ENCODE results near the gene BFSP2.

BFSP2 gene

DNA sequence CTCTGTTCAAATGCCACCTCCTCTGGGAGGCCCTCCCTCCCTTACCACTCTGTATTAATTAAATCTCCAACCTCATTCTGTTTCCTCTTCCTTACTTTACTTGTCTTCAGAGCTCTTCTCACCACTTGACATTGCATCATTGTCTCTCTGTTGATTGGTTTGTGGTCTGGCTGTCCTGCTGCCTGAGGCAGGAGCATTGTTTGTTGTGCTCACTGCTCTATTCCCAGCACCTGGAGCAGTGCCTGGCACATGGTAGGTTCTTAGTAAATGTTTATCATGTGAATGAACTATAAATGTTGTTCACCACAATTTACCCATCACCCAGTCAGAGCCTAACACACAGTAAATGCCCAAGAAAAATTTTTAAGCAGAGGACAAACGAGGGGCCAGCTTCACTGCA is 6.7 kb upstream of the BFSP2 start:
- H3K4me3 ChIP-seq (IDR thresholded peaks at IDR 0.05; ENCODE audit: insufficient read depth, low read depth, low read length), result no peak overlapping the region
- no peaks in the 10 kb centered on the region for H4K20me1 ChIP-seq (ENCODE audit: insufficient read depth)
- no peaks in the 10 kb centered on the region for H3K36me3 ChIP-seq (ENCODE audit: insufficient read depth)
- H3K4me1 ChIP-seq (ENCODE audit: low read depth, poor library complexity, severe bottlenecking), result peaks cover 9% of the 10 kb centered on the region
- no peaks in the 10 kb centered on the region for H3K27me3 ChIP-seq (ENCODE audit: insufficient read depth, low read depth)
- H2AFZ ChIP-seq (ENCODE audit: low read depth), result no peak overlapping the region
- no peak overlapping the region for H3K9ac ChIP-seq
- no peak overlapping the region for H3K4me2 ChIP-seq
- no peaks in the 10 kb centered on the region for H3K79me2 ChIP-seq (ENCODE audit: insufficient read depth, low read depth)
- TF ChIP-seq, protein P1, sequence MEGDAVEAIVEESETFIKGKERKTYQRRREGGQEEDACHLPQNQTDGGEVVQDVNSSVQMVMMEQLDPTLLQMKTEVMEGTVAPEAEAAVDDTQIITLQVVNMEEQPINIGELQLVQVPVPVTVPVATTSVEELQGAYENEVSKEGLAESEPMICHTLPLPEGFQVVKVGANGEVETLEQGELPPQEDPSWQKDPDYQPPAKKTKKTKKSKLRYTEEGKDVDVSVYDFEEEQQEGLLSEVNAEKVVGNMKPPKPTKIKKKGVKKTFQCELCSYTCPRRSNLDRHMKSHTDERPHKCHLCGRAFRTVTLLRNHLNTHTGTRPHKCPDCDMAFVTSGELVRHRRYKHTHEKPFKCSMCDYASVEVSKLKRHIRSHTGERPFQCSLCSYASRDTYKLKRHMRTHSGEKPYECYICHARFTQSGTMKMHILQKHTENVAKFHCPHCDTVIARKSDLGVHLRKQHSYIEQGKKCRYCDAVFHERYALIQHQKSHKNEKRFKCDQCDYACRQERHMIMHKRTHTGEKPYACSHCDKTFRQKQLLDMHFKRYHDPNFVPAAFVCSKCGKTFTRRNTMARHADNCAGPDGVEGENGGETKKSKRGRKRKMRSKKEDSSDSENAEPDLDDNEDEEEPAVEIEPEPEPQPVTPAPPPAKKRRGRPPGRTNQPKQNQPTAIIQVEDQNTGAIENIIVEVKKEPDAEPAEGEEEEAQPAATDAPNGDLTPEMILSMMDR (conservative IDR thresholded peaks at IDR 0.05; ENCODE audit: low read depth, low read length), result no peak
- no peak overlapping the region for H3K27ac ChIP-seq

DNA sequence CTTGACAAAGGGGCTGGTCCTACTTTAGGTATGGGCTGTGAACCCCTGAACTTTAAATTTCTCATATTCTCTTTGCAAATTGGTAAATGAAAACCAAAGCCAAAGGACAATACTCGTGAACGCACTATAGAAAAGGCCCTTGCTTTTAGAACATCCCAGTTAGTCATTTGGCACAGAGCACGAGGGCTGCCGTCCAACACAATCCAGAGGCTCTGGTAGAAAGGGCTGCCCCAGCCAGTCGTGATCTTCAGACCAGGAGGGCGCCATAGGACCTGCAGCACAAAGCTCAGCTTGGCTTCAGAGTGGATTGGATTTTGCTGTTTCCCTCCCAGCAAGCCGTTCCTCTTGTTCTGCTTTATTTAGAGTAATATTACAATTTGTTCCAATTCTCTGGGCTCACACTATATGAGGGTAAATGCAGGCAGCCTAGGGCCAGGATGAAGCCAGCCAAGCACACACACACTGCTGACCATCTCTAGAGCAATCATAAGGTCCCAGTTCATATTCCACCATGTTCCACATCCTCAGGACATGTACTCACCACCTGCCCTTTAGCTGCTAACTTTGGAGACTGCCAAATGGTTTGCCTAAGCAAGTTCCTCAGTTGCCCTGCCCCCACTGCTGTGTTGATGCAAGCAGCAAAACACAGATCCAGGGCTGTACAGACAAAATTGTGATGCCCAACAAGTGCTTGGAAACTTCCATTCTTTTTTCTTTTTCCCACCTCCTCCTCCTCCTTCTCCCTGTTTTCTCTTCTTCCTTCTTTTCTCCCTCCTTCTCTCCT is 6.0 kb upstream of the BFSP2 start:
- Histone ChIP-seq H3K4me3 (IDR thresholded peaks at IDR 0.05; ENCODE audit: insufficient read depth, low read depth, low read length) (no peak overlapping the region), H2AFZ (ENCODE audit: low read depth) (no peak overlapping the region), H3K4me1 (ENCODE audit: low read depth, poor library complexity, severe bottlenecking) (peaks cover 9% of the 10 kb centered on the region), H3K79me2 (ENCODE audit: insufficient read depth, low read depth) (no peaks in the 10 kb centered on the region), H3K4me2 (no peak overlapping the region), H4K20me1 (ENCODE audit: insufficient read depth) (no peaks in the 10 kb centered on the region), H3K36me3 (ENCODE audit: insufficient read depth) (no peaks in the 10 kb centered on the region), H3K27me3 (ENCODE audit: insufficient read depth, low read depth) (no peaks in the 10 kb centered on the region), H3K27ac (no peak overlapping the region), H3K9ac (no peak overlapping the region)
- TF ChIP-seq, protein P1 (conservative IDR thresholded peaks at IDR 0.05; ENCODE audit: low read depth, low read length), result no peak

DNA sequence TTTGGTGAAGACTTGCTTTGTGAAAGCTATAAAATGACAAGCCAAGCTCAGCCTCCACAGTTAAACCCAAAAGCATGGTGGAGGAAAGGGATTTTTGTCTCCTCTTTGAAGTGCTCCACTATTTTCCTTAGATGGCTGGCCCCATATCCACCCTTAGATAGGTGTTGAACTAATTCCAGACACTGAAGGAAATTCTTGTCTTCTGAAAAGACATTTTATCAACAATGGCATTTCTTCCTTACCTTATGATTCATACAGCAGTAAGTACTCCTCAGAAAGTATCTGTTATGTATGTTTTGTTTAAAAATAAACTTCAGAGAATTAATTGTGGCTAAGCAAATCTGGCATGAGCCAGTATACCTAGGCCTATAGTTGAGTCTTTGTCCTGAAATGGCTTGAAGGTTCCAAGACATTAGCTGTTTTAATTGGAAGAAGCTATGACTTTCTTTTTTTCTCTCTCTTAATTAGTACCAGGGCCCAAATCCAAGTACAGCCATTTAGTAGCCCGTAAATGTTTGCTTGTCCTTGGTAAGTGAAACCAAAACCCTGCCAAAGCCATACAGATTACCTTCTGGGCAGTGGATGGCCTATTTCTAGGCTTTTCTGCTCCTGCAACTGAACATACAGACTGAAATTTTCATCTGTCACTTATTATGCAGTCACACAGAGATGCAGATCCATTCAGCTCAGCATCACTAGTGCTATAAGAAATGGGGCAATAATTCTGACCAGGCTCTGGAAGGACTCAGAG is 5.1 kb upstream of the BFSP2 start:
- TF ChIP-seq, protein P1 (conservative IDR thresholded peaks at IDR 0.05; ENCODE audit: low read depth, low read length), result no peak
- Histone ChIP-seq H2AFZ (ENCODE audit: low read depth) (no peak overlapping the region; the same call in 1 of the 2 replicates), H3K27ac (no peak overlapping the region)

DNA sequence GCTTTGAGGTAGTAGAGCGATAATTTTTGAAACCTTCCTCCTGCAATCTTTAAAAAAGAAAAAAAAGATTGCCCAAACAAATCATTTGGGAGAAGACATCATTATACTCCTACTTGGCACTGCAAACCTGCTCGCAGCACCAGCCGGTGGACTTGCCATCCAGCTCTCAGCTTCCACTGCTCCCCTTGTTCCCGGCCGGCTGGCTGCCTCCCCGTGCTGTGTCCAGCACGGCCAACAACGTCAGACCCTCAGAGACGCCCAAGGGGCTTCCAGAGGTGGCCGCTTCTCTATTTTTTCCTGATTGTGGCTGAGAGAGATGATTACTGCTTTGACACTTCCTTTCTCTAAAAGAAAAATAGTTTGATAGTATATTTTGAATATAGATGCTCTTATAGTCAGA is 3.0 kb upstream of the BFSP2 start:
- H3K36me3 ChIP-seq (ENCODE audit: insufficient read depth), result no peaks in the 10 kb centered on the region
- H3K9ac ChIP-seq, result no peak overlapping the region
- no peaks in the 10 kb centered on the region for H3K27me3 ChIP-seq (ENCODE audit: insufficient read depth, low read depth)
- H3K79me2 ChIP-seq (ENCODE audit: insufficient read depth, low read depth), result no peaks in the 10 kb centered on the region
- H3K27ac ChIP-seq, result no peak overlapping the region
- peaks cover 9% of the 10 kb centered on the region for H3K4me1 ChIP-seq (ENCODE audit: low read depth, poor library complexity, severe bottlenecking)
- H2AFZ ChIP-seq (ENCODE audit: low read depth), result no peak overlapping the region
- H4K20me1 ChIP-seq (ENCODE audit: insufficient read depth), result no peaks in the 10 kb centered on the region
- TF ChIP-seq, protein P1 (conservative IDR thresholded peaks at IDR 0.05; ENCODE audit: low read depth, low read length), result no peak
- no peak overlapping the region for H3K4me2 ChIP-seq
- H3K4me3 ChIP-seq (IDR thresholded peaks at IDR 0.05; ENCODE audit: insufficient read depth, low read depth, low read length), result no peak overlapping the region

More for the DNA sequence above, 5.1 kb upstream of the BFSP2 start:
- Histone ChIP-seq H3K4me2 (no peak overlapping the region), H3K36me3 (ENCODE audit: insufficient read depth) (no peaks in the 10 kb centered on the region), H3K79me2 (ENCODE audit: insufficient read depth, low read depth) (no peaks in the 10 kb centered on the region), H3K9ac (no peak overlapping the region), H4K20me1 (ENCODE audit: insufficient read depth) (no peaks in the 10 kb centered on the region), H3K27me3 (ENCODE audit: insufficient read depth, low read depth) (no peaks in the 10 kb centered on the region), H3K4me3 (IDR thresholded peaks at IDR 0.05; ENCODE audit: insufficient read depth, low read depth, low read length) (no peak overlapping the region), H3K4me1 (ENCODE audit: low read depth, poor library complexity, severe bottlenecking) (peaks cover 9% of the 10 kb centered on the region)

All from KMS-11 (cell line).